ENCODE measurements around the gene MDFIC2.
A peak's percentile ranks its signal among the peaks of the same experiment; 100 is the strongest.
"Not testable (repeated sequence)": the region's sequence is repeated elsewhere in the genome, so short reads cannot be mapped to it uniquely, and the experiment has no call there.

Gene MDFIC2

DNA sequence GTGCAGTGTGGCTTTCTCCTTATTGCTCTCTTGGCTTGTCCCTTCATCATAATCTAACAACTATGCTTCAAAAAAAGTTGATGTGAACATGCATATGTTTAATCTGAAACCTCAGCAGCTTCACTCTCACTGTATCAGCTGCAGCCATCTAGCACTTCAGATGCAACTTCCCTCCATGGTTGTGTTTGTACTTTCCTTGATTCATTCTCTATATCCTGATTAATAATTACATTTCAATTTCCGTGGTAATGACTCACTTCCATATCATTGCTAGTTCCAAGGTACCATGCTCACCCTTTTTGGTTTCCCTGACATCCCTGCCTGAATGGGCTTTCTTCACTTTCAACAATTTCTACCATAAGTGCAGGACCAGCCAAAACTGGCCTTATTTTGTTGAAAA is 51.2 kb downstream of the MDFIC2 start:
- no peak for DNase-seq

DNA sequence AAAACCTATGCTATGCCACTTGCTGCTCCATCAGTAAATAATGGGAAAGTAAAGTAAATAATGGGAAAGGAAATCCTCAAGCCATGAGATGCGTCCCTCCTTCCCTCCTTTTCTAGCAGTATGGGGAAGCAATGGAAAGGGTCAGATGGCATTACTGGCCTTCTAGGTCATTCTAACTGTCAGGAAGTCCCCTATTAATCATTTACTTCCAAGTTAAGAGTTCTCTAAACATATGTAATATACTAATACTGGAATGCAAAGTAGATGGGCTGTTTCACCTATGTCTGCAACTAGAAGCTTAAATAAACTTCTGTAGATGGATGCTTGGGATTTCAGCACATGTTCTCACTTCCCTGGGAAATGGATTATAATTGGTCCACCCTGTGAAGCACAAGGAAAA is 55.9 kb downstream of the MDFIC2 start:
- no peak for DNase-seq

DNA sequence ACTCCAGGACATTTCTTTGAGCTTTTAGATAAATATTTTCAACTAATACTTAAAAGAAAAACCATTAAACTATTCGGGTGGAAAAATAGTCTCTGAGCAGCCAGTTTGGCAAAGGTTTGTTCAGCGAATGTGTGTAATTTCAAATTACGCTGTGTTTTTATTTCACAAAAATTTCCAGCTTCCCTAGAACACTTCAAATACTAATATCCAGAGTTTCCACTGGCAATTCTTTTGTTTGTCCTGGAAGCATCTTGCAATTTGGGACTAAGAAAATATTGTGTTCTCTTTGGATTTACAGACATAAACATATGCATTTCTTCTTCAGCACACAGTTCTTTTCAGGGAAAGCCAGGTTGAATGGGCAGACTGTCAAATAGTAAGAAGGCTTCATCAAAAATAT is 61.9 kb downstream of the MDFIC2 start:
- no peak for DNase-seq

DNA sequence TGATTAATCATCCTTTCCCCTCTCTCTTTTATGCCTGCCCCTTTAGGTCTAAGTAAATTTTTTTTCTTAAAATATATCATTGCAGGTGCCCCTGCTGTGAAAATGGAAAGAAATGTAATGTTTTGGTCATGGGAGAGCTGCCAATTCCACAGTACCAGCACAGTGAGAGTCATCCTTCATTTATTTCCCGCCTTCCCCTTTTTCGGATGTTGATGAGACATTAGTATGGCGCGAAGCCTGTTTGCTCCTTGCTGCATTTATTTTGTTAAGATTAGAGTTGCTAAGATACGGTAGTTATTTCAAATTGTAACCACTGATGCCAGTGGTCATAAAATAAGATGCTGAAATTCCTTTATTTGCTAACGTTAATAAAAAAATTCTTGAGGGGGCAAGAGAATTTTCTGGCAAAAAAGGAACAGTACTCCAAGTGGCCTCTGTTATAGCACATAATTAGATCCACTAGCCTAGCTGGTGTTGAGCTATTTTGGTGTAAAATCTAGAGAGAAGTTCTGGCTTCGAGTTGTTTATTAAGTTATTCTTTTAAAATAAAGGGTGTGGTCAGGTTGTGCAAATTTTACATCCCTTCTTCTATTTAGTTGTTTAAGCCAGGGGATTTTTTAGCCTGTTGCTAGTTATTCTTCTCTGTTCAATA is 62.8 kb downstream of the MDFIC2 start:
- DNase-seq, result no peak

DNA sequence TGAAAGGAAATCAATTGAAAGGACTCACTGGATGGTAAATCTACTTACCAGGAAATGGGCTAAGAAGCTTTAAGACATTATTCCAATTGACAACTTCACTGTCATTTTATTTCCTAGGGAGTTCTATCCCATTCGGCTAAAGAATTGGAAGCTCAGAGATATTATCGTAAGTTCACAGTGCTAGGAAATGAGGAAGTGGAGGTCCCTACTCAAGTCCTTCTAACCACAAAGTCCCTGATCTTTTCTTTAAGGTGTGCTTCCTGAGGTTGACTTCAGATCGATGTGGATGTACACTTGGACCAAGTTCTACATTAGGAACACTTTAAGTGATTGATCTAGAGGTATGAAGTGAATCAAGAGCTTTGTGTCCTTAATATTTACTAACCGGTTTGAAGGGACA is 63.6 kb downstream of the MDFIC2 start:
- DNase-seq, result no peak

DNA sequence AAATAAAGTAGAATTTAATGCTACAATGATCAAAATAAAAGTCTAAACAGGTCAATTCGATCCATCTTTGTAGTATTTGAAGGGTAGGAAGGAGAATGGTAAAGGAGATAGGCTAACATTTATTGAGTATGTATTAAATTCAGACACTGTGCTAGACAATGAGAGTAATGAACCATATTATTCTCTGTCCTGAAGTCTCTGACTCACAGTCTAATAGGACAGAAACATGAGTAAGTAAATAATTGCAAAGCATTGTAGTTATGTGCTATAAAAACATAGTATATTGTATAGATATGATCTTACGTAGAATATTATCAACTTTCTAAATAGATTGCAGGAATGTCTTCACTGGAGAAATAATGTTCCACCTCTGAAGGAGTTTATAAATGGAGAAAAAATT is 64.5 kb downstream of the MDFIC2 start:
- DNase-seq, result no peak

DNA sequence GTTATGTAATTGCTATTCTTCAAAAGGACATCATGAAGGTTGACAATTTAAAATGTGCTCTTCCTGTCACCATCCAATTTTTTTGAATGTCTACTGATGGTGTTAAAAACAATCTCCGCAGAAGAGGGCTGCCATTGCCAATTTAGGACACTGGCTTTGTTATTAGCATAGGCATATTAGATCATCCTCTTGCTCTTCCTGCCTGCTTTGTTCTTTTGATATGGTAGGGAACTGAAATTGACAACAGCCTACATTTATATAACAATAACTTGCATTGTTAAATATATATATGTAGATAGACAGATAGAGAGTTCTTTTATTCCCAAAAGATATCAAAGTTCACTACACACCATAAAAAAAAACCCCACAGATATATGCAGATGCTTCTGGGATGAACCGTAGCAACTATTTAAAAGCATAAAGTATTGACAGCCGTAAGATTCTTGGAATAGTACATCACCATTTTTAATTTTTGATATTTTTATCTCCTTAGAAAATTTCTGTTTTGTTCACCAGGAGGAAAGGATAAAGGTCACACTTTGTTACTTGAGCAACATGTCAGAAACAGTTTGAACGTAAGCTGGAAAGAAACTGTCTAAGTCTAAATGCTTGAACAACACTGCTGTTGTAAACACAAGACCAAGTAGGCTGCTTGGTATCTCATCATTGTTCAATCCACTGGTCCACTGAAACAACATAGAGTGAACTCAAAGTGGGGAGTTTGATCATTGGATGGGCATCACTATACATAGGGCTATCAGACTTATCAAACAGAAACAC is 66.5 kb downstream of the MDFIC2 start:
- DNase-seq, result no peak

DNA sequence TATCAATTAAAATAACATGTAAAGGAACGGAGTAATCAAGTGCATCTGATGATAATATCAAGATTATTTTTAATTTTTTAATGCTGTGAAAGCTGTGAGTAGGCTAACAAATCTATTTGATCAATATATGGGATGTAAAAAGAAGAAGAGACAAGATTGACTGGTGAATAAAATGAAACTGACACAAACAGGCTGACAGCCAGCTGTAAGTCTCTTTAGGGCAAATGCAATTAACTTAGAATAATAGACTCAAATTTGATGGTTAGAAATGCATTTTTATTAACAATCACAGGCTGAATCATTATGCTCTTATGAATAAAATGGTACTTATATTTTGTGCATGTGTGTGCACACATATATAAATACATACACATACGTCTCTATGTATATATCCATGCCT is 68.0 kb downstream of the MDFIC2 start:
- no peak for DNase-seq

DNA sequence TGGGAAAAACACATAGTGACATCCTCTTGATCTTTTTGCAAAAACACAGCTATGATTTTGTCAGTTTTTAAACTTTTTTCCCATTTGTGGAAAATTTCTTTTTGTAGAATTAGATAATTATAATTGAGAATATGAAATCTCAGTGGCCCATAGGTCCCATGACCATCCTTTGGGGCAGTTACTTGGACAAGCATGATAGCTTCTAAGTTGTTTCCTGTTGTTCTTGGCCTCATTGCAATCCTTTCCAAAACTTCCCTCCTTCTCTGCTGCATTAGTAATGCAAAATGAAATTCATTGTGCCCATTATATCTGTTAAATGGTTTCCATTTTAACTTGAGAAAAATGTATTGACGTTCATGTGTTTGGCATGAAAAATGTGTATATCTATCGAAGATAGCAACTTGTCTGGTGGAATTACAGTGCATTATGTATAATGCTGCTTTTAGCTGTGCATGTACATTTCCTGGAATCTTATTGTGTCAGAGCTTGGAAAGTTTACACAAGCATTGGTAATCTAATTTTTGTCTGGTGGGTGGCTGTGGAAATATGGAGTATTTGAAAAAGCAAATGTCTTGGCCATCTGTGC is 70.0 kb downstream of the MDFIC2 start:
- no peak for DNase-seq

DNA sequence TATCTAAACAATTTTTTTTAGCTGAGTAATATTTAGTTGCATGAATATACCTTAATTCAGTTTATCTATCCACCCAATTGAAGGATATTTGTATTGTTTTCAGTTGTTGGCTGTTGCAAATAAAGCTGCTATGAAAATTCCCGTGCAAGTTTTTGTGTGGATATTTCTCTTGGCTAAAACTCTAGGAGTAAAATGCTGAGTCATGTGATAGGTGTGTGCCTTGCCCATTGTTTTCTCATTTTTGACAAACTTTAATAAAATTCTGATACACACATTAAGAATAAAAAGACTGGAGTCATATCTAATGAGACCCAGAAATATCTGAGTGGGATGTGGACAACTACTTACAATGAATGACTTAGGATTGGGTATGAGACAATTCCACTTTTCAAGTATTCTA is 78.6 kb downstream of the MDFIC2 start:
- no peak for DNase-seq

DNA sequence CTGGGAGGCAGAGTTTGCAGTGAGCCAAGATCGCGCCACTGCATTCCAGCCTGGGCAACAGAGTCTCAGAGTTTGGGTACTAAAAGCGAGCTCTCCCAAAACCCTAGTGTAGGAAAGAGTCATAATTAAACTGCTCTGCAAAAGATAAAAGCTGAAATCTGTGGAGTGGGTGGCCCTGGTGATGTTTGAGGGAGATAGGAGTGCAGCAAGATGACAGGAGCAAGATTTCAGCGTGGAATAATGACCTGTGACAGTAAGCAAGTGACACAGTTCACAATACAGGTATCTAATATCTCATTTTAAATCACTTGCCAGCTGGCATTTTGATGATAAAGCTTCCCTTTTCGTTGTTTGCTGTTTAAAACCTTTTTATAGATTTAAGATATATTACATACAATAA is 79.3 kb downstream of the MDFIC2 start:
- DNase-seq, result no peak

DNA sequence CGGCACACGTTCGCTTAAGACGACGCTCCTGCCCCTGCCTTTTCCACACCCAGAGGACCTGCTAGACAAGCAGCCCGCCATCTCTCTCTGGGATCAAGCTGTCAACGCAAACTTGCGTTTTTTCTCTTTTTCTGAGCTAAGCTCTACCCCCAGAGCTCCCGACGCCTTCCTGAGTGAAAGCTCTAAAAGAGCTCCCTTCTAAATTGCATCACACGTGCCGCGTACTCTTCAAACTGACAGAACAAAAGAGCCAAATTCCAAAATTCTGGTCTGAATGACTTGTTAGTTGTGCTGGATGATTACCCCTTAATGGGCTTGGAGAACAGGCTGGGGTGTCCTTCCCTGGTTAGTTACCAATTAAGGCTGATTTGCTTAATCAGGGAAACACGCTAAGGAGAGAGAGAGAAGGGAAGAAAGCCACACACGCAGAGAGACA is 81.2 kb downstream of the MDFIC2 start:
- no peak for DNase-seq

DNA sequence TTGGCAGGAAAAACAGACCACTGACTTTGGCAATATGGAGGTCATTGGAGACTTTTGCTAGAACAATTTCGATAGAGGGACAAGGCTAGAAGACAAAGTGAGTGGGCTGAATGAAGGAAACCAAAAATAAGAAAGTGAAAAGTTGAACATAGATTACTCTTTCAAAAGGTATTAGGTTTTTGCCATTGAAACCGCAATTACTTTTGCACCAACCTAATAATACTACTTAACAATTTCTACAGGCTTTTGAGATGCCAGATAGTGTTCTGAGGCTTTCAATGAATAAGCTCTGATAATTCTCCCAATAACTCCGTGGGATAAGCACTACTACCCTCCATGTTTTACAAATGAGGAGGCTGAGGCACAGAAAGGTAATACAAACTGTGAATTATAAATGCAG is 85.0 kb downstream of the MDFIC2 start:
- no peak for DNase-seq

DNA sequence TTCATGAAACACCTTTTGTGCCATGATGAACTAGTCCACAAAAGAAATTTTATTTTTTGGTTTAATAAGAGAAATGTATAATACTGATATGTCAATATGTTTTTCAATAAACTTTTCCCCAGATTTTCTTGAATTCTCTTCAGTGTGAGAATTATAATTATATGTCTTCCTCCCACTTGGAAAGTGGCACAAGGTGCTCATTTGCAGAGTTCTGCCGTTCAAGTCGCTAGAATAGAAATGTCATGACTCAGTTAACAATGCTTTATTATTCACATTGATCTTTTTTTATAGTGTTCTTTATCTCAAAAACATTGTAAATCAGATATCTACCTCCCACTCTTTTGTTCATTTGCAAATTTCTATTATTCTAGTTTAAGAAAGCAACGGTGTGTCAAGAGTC is 87.3 kb downstream of the MDFIC2 start:
- peak in 7 of 56 donors; percentile 1 to 34 (median 9) for DNase-seq

DNA sequence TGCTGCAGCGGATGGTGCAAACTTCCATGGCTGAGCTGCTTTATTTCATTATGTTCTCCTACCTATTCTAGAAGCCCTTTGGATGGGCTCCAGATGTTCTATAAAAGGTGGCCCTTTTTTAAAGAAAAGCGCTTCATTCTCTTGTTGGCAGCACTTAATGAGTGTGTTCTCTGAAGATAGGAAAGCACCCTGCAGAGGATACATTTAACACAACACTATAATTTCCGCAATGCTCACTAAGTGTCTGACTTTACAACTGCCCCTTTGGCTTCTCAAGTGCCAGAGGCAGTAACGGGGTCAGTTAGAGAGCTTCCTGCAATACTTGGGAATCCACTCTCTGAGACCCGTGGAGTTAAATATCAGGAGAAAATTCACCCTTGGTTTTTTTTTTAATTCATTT is 88.1 kb downstream of the MDFIC2 start:
- DNase-seq, result no peak

DNA sequence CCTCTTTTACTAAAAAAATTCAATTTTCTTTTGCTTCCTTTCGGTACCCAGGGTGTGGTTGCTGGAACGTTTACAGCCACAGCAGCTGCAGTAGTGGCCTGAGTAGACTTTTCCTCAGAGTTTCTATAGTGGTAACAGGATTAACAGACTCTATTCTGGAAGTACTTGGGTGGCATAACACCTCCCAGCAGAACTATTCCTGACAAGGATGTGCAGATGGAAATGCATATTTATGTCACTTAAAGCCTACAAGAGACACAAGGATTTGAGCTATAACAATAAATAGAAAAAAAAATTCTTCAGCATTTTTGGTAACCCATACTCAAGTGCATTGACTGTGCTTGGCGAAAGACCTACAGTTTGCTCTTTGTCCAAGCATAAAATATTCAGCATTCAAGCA is 94.0 kb downstream of the MDFIC2 start:
- no peak for DNase-seq

DNA sequence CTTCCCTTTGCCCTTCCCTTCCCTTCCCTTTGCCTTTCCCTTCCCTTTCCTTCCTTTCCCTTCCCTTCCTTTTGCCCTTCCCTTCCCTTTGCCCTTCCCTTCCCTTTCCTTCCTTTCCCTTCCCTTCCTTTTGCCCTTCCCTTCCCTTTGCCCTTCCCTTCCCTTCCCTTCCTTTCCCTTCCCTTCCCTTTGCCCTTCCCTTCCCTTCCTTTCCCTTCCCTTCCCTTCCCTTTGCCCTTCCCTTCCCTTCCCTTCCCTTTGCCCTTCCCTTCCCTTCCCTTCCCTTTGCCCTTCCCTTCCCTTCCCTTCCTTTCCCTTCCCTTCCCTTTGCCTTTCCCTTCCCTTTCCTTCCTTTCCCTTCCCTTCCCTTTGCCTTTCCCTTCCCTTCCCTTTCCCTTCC is 101.2 kb downstream of the MDFIC2 start:
- not testable (repeated sequence) for DNase-seq

DNA sequence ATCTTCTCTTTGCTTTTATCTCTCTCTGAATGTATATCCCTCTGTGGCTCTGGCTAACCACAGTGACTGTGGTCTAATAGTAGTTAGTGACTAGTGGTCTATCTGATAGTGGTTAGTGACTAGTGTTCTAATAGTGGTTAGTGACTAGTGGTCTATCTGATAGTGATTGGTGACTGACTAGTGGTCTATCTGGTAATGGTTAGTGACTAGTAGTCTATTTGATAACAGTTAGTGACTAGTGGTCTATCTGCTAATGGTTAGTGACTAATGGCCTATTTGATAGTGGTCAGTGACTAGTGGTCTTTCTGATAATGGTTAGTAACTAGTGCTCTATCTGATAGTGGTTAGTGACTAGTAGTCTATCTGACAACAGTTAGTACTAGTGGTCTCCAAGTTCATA is 110.5 kb downstream of the MDFIC2 start:
- DNase-seq, result no peak

DNA sequence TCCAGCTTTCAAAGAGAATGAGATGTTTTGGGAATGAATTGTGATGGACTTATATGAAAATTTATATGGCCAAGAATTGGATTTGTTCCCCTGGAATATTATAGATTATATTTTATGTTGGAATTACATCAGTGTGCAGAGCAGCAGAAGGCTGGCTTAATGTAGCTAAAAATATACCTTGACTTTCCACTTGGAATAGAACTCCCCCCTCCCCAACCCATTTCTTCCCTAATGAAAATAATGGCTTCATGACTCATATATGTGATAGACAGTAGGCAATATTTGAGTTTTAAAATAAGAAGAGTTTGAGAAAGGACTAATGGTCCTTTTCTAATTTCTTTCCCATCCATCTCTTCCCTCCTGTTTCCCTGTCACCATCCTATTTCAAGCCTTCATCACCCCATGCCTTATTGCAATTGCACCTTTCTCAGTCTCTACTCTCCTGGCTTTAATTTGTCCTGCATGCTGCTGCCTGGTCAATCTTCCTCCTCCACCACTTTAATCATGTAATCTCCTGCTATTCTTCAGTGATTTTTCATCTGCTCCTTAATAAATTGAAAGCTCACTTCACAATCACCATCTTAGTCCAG is 122.5 kb downstream of the MDFIC2 start:
- DNase-seq, result no peak

DNA sequence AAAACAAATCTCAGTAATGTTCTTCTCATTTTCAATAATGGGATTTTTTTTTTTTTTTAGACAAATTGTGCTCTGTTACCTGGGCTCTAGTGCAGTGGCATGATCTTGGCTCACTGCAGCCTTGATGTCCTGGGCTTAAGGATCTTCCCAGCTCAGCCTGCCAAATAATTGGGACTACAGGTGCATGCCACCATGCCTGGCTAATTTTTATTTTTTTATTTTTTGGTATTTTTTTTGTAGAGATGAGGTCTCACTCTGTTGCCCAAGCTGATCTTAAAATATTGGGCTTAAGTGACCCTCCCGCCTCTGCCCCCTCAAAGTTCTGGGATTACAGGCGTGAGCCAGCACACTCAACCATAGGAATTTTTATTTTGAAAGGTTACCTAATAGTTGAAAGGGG is 126.2 kb downstream of the MDFIC2 start:
- no peak for DNase-seq

DNA sequence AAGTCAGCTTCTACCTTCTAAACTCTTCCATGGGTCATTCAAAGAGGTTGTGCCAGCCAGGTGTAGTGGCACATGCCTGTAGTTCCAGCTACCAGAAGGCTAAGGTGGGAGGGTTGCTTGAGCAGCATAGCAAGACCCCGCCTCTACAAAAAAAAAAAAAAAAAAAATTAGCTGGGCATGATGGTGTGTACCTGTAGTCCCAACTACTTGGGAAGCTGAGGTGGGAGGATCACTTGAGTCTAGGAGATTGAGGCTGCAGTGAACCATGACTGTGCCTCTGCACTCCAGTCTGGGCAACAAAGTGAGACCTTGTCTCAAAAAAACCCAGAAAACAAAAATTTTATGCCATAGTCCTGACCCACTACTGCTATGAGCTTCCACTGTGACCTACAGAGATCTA is 126.8 kb downstream of the MDFIC2 start:
- DNase-seq, result no peak

DNA sequence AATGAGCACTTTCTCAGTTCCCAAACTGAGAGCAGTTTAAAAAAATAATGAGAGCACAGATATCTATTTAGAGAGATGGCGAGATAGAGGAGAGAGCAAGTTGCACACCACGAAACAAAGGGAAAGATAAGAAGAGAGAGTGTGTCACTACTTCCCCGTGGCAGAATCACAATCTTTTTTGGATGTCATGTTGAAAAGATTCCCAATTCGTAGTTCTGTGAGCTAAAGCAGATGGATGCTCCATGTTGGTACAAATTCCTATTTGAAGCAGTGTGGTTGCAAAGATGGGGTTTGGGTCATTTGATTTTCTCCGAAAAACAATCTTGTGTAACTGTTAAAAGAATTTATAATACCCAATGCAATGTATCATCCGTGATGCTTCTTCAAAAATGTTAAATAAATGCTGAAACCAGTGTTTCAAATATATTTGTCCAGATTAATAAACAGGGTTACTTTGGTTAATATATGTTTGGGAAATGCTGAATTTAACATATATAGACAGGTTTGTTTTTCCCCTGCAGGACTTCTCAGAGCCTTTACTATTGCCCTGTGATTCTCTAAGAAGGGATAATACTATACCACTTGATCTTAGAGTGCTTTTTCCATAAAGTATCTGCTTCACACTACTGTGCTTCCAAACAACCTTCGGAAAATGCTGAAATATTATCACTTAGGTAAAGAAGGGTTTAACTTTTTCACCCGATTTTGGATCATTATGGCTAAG is 128.5 kb downstream of the MDFIC2 start:
- DNase-seq, result no peak

Data from nucleus accumbens (tissue), 56 donors.